Fibroblast of villous mesenchyme (primary cell): Measurements from ENCODE around the gene GAPDH. TPM values are rescaled to one million over a fixed set of nuclear protein-coding genes. Genes with fewer than 3 reads are reported as not detected.

Experiments used
- DNase-seq: peaks from one replicate; pipeline ENCODE4 v3.0.0-alpha.2; 2010; ENCODE audit warnings: low read depth
- H3K4me3 ChIP-seq: 2 replicates; pipeline ENCODE4 v1.5.1; 2011; ENCODE audit warnings: low read depth, mild to moderate bottlenecking, low read length
- CTCF ChIP-seq: IDR thresholded peaks from 2 replicates; pipeline ENCODE4 v1.5.1; 2012; ENCODE audit warnings: low read depth, mild to moderate bottlenecking, low read length; ENCODE audit not compliant: insufficient read depth
- total RNA-seq: library from RNA; depleted of rRNA; stranded (reverse); fragments of >200 nt; gene quantifications from 2 replicates; pipeline ENCODE4 v1.2.3, GENCODE V29; 2012

The GAPDH gene
- total RNA-seq, 1 donor, result 6,118 TPM

DNA sequence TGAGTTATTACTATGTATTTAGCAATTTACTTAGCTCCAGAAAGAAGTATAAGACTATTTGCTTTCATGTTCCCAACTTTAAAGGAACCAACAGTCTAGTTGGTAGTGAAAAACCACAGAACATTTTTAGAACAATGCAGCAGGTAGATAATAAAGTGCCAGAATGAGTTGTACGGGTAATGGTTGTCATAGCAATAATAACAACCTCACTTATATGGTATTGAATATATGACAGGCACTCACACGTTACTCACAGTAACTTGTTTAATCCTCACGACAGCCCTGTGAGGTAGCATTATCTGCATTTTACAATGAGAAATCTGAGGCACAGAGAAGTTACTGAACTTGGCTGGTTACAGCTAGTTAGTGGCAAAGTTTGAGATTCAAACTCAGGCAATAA, 10.6 kb upstream of the GAPDH start:
- no peak for DNase-seq
- no peak for TF ChIP-seq CTCF

DNA sequence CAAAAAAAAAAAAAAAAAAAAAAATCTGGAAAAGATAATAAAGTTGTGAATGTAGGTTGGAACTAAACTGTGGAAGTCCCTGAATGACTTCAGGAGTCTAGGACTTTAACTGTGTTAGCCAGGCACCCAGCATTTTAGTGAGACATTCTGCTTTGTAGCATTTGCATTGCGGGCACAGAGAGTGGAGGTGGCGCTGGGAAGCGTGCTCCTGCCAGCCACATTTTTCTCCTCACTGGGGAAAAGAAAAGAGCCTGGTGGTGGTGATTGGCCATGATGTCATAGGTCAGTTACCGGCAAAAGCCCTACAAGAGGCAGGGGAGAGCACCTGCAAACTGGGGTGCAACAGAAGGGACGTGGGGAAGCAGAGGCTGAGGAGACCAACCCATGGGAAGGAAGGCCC, 9.7 kb upstream of the GAPDH start:
- DNase-seq, result no peak
- no peak overlapping the region for H3K4me3 ChIP-seq
- TF ChIP-seq CTCF, result no peak

More for the DNA sequence above, 10.6 kb upstream of the GAPDH start:
- no peak overlapping the region for H3K4me3 ChIP-seq

GRCh38 chr12:6526201-6526600, 8.1 kb upstream of the GAPDH start:
- DNase-seq, result no peak
- H3K4me3 ChIP-seq, result no peak overlapping the region
- TF ChIP-seq CTCF, result no peak

DNA sequence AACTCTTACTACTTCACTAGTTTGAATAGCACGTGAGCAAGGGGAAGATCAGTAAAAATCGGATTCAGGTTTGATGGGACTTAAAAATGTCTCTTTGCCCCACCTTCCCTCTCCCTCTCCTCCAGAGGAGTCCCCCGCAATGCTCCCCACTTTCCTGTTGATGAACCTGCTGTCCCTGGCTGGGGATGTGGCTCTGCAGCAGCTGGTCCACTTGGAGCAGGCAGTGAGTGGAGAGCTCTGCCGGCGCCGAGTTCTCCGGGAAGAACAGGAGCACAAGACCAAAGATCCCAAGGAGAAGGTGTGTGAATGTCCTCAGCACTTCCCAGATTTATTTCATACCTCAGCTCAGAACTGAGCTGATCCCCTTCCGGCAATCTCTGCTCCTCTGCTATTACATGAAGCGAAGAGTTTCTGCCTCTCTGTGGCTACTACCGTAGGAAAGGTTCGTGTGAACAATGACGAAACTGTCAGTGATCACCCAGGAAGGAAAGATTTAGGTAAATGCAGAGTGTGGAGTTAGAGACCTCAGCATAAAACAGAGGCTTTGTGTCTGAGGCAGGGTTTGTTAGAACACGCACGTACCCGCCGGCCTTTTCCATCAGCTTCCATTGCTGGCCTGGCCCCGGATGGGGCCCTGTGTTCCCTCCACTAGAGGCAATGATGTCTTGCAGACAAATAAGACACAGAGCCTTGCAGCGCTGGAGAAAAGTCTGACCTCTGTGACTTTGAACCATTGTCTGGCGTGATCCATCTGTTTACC, 7.4 kb upstream of the GAPDH start:
- no peak for DNase-seq
- no peak overlapping the region for H3K4me3 ChIP-seq
- no peak for TF ChIP-seq CTCF

DNA sequence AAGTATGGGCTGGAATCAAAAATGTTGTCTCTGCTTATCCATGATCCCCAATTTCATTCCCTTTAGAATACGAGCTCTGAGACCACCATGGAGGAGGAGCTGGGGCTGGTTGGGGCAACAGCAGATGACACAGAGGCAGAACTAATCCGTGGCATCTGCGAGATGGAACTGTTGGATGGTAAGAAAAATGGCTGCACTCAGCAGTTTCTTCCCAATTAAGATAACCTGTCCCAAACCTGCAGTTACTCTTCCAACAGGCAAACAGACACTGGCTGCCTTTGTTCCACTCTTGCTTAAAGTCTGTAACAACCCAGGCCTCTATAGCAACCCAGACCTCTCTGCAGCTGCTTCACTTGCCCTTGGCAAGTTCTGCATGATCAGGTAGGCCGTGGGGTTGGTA, 6.6 kb upstream of the GAPDH start:
- TF ChIP-seq CTCF, result no peak
- no peak overlapping the region for H3K4me3 ChIP-seq
- DNase-seq, result no peak

DNA sequence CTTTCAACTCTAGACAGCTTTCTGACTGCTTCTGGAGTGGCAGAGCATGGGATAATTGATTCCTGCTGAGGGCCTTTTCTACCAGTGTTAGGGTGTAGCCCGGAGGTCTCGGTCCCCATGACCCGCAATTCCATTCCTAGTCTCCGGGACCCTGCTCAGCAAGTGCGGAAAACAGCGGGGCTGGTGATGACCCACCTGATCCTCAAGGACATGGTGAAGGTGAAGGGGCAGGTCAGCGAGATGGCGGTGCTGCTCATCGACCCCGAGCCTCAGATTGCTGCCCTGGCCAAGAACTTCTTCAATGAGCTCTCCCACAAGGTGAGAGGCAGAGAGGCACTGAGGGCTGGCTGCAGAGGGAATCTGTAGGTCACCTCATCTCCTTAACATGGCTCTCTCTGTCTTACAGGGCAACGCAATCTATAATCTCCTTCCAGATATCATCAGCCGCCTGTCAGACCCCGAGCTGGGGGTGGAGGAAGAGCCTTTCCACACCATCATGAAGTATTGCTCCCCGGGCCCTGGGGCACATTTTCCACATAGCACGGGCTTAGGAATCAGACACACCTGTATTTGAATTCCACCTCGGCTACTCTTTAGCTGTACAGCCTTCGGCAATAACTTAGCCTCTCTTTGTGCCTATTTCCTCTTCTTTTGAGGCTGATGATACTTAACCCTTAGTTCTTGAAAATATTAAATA, 5.6 kb upstream of the GAPDH start:
- no peak for TF ChIP-seq CTCF
- no peak overlapping the region for H3K4me3 ChIP-seq

More for the DNA sequence above, 5.6 kb upstream of the GAPDH start:
- DNase-seq, result no peak
